ENCODE results near the gene TENT5A.

- no peak for TF ChIP-seq CTCF (IDR thresholded peaks at IDR 0.05; ENCODE audit: low read length)
- no peak for TF ChIP-seq EZH2 (optimal IDR thresholded peaks at IDR 0.05; ENCODE audit: low read depth, low read length)
- no peak for TF ChIP-seq EZH2phosphoT487 (IDR thresholded peaks at IDR 0.05; ENCODE audit: low read length)
Measured at GRCh38 chr6:81797591-81797990, 45.1 kb upstream of the TENT5A start.
